Activated T-helper 17 cell treated with anti-CD3 and anti-CD28 coated beads, Interleukin-2, amount 50 U/mL, for 72 hours (primary cell): Measurements from ENCODE around the gene IL1B. TPM values are rescaled to one million over a fixed set of nuclear protein-coding genes. Genes with fewer than 3 reads are reported as not detected.

ENCODE experiments used
- ATAC-seq: fragments of 150-1000 bp; cut with Tn5 transposase; replicated peaks from 2 replicates; pipeline ENCODE4 v1.10.0; 2021; ENCODE audit warnings: mild to moderate bottlenecking, moderate library complexity
- H3K27ac Mint-ChIP-seq: one replicate; pipeline ENCODE4 v1.8.0; 2022; ENCODE audit warnings: mixed read lengths
- H3K27me3 Mint-ChIP-seq: one replicate; pipeline ENCODE4 v1.8.0; 2022; ENCODE audit warnings: mixed read lengths
- H3K36me3 Mint-ChIP-seq: one replicate; pipeline ENCODE4 v1.8.0; 2022; ENCODE audit warnings: low read depth, mild to moderate bottlenecking, mixed read lengths
- H3K4me1 Mint-ChIP-seq: one replicate; pipeline ENCODE4 v1.8.0; 2022; ENCODE audit warnings: mixed read lengths
- H3K4me3 Mint-ChIP-seq: one replicate; pipeline ENCODE4 v1.8.0; 2022; ENCODE audit warnings: mild to moderate bottlenecking, mixed read lengths
- H3K9me3 Mint-ChIP-seq: one replicate; pipeline ENCODE4 v1.8.0; 2022; ENCODE audit warnings: mixed read lengths
- total RNA-seq, 2 donors: library from RNA; stranded (reverse); gene quantifications; one replicate each; pipeline ENCODE4 v1.2.3, GENCODE V29; 2022

Gene IL1B
- total RNA-seq: under 1 TPM in 1 of 2 donors, not detected in 1; 0.40 TPM

DNA sequence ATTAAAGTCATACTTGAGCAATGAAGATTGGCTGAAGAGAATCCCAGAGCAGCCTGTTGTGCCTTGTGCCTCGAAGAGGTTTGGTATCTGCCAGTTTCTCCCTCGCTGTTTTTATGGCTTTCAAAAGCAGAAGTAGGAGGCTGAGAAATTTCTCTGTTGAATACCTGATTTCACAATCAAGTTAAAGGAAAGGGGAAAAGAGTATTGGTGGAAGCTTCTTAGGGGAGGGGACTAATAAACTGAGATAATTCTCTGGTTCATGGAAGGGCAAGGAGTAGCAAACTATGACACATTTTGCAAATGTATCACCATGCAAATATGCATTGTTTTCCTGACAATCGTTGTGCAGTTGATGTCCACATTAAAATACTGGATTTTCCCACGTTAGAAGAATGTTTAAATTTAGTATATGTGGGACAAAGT lies at the start of gene IL1B:
Gene IL1B, minus strand, starts transcription at position 85 of the 423 bp plus-strand sequence. CDS start 550 bp downstream, outside the sequence.
- Mint-ChIP-seq H3K27ac (no peak within 1 kb of the TSS), H3K4me1 (no peaks in the 10 kb centered on the region), H3K9me3 (no peaks in the 10 kb centered on the region), H3K27me3 (peaks cover 24% of the 10 kb centered on the region), H3K36me3 (no peaks in the 10 kb centered on the region), H3K4me3 (no peak within 1 kb of the TSS)
- ATAC-seq: no peak

DNA sequence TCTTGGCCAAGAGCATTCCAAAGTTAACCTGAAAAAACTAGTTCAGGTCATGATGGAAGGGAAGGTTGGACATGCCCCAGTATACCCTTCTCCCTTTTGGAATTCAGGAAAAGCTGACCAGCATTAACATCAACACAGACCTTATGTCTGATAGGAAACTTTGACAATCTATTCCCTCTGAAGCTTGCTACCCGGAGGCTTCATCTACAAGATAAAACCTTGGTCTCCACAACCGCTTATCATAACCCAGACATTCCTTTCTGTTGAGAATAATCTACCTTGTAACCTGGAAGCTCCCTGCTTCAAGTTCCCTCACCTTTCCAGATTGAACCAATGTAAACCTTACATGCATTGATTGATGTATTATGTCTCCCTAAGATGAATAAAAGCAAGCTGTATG lies 49.7 kb upstream of the IL1B start:
- Mint-ChIP-seq H3K4me3 (no peak overlapping the region), H3K27ac (no peak overlapping the region), H3K27me3 (no peaks in the 10 kb centered on the region), H3K36me3 (no peaks in the 10 kb centered on the region), H3K4me1 (peaks cover 11% of the 10 kb centered on the region), H3K9me3 (no peaks in the 10 kb centered on the region)
- no peak for ATAC-seq

DNA sequence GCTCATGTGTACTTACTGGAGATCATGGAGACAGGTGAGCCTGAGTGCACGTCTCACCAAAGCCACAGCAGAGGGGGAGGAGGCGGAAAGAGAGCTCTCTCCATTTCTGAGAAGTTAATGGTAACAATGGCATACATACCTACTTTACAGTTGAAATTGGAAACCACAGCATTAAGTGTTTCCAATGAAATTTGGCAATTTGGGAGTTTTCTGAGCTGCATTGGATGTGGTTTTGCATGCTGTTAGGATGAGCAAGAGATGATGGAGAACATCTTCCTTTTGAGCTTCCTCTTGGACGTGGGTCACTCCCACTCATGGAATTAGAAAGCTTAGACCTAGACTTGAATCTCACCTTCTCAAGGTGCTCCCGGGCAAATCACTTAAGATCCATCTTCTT lies 48.9 kb upstream of the IL1B start:
- H3K27ac Mint-ChIP-seq: peak overlapping the region; percentile 71
- peaks cover 19% of the 10 kb centered on the region for H3K4me1 Mint-ChIP-seq
- ATAC-seq: peak; percentile 39
- H3K4me3 Mint-ChIP-seq: peak overlapping the region; percentile 54
- no peaks in the 10 kb centered on the region for H3K9me3 Mint-ChIP-seq
- H3K36me3 Mint-ChIP-seq: no peaks in the 10 kb centered on the region
- no peaks in the 10 kb centered on the region for H3K27me3 Mint-ChIP-seq

DNA sequence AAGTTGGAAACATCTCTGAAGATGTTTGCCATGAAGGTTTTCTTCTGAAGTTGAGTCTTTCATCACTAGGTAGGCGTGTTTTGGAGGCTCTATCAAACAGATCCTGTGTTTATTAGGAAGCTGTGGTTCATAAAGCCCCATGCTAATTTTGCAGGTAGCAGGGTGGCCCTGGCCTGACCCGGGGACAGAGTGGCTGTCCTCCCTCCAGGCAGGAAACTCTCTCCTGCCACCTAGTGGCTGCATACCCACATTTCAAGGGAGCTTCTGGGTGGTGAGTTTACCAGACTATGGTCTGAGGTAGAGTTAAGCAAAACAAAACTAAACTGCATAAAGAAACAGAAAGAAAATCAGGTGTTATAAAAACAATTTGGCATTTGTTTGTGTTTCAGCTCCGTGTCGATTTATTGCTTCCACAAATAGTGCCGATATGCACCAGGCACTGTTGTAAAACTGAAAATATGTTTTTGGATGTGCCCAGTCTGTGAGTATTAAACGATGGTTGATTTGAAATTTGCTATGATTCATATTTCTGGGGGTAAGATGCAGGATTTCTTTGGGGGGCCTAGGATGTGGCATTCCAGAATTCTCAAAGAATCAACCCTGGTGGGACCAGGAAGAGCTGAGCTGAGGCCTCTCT lies 48.4 kb upstream of the IL1B start:
- H3K27me3 Mint-ChIP-seq: no peaks in the 10 kb centered on the region
- peak overlapping the region; percentile 54 for H3K4me3 Mint-ChIP-seq
- H3K9me3 Mint-ChIP-seq: no peaks in the 10 kb centered on the region
- ATAC-seq: peak; percentile 72
- peak overlapping the region; percentile 71 for H3K27ac Mint-ChIP-seq
- no peaks in the 10 kb centered on the region for H3K36me3 Mint-ChIP-seq
- peaks cover 24% of the 10 kb centered on the region for H3K4me1 Mint-ChIP-seq

DNA sequence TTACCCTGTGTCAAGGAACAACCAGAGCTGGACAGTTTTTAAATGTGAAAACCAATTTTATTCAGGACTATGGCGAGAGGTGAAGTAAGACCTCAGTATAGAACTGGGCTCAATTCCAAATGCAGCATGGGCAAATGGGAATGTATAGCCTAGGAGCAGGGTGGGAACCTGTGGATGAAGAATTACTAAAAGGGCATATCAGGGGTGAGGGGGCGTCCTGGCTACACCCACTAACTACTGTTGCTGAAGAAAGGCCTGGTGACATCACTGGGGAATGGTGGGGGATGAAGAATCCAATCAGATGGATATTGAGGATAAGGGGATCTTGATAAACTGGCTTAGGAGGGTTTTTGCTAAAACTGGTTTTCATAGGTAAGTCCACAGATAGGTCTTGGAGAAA lies 47.1 kb upstream of the IL1B start:
- Mint-ChIP-seq H3K4me1 (peaks cover 26% of the 10 kb centered on the region), H3K4me3 (no peak overlapping the region), H3K27me3 (no peaks in the 10 kb centered on the region), H3K9me3 (no peaks in the 10 kb centered on the region), H3K36me3 (no peaks in the 10 kb centered on the region), H3K27ac (no peak overlapping the region)
- ATAC-seq: no peak

DNA sequence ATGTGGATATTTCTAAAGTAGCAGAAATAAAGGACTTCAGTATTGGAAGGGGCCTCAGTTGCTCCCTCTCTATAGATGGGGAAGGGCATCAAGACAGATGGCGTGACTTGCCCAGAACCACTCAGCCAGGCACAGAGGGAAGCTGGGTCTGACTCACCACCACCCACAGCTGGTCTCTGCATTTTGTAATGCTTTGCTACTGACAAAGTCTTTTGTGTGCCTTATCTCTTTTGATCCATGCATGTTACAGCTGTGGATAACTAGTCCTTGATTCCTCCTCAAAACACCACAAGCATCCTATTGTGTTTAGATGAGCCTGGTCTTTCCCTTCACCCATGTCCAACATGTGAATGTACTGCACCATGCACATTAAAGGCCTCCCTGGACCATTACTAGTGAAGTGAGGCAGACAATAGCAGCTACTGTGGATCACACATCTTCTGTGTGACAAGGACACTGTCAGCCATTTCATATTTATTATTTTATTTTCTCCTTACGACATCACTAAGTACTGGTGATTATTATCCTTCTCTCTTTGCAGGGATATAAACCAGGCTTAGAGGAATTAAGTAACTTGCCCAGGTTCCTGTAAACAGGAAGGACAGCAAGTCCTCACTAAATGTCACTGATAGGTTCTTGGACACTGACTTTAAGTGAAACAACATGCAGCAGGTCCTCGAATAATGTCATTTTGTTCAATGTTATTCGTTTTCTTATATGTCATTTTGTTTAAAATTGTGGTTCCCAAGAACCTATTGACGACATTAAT lies 44.8 kb upstream of the IL1B start:
- peak overlapping the region; percentile 70 for H3K4me3 Mint-ChIP-seq
- no peaks in the 10 kb centered on the region for H3K36me3 Mint-ChIP-seq
- no peaks in the 10 kb centered on the region for H3K27me3 Mint-ChIP-seq
- H3K27ac Mint-ChIP-seq: peak overlapping the region; percentile 80
- peak; percentile 84 for ATAC-seq
- no peaks in the 10 kb centered on the region for H3K9me3 Mint-ChIP-seq
- peaks cover 26% of the 10 kb centered on the region for H3K4me1 Mint-ChIP-seq

DNA sequence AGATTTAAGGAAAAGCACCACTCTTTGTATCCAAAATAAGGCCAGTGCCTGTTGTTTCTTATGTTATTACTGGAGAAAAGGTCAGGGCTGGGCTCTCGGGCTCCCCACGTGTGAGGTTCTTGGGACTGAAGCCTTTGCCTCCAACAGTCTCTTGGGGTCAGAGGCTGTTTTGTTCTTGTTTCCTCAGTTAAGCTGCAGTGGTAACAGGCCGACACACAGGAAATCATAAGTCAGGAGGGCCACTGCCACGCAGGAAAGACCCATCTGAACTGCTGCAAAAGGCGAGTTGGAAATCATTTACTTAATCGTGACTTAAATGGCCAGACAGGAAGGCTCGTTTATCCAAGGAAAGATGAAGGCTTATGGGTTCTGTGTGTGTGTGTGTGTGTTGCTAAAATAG lies 44.1 kb upstream of the IL1B start:
- Mint-ChIP-seq H3K27ac (peak overlapping the region; percentile 80), H3K9me3 (no peaks in the 10 kb centered on the region), H3K27me3 (no peaks in the 10 kb centered on the region), H3K36me3 (no peaks in the 10 kb centered on the region), H3K4me1 (peaks cover 26% of the 10 kb centered on the region), H3K4me3 (peak overlapping the region; percentile 70)
- peak; percentile 20 for ATAC-seq

DNA sequence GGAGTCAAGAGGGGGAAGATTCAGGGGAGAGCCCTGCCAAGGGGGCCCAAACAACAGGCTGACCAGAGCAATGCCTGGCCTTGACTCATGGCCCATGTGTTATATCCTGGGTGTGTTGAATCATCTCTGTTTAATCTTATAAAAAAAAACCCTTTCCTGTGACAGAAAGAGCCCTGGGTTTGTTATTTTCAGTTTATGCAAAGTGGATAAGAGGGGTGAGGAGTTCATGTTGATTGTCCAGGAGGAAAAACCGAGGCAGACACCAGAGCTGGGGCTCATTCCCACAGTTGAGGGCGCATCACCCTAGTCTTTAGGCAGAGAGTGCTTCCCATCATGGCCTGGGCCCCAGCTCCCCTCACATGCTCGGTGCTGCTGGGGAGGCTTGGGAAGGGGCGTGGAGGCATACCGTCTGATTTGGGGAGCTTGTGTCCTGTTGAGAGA lies 43.5 kb upstream of the IL1B start:
- peak; percentile 75 for ATAC-seq
- H3K27me3 Mint-ChIP-seq: no peaks in the 10 kb centered on the region
- H3K4me1 Mint-ChIP-seq: peaks cover 24% of the 10 kb centered on the region
- H3K36me3 Mint-ChIP-seq: no peaks in the 10 kb centered on the region
- no peaks in the 10 kb centered on the region for H3K9me3 Mint-ChIP-seq
- H3K27ac Mint-ChIP-seq: peak overlapping the region; percentile 80
- H3K4me3 Mint-ChIP-seq: peak overlapping the region; percentile 70

DNA sequence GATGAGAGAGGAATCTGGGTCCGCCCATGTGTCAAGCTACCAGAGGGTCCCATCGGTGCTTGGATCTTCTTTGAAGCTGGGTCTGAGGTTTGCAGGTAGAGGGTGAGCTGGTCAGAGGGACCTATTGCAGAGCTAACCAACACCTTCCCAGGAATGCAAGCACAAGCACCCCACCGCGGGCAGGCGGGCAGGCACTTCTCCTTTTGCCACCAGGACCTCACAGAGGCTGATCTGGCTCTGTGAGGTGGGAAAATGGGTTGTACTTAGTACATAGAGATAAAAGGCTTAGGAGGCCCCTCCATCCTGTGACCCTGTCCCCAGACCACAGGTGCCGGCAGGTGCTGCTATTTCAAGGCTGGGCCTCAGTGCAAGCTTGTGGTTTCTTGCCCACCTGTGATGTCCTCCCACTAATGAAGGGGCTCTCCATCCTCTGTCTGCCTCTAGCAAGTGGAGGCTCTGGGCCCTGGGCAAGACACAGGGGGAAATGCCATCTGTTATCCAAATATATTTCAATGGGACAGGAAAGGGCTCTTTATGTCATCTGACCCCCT lies 43.0 kb upstream of the IL1B start:
- H3K27me3 Mint-ChIP-seq: no peaks in the 10 kb centered on the region
- peaks cover 18% of the 10 kb centered on the region for H3K4me1 Mint-ChIP-seq
- ATAC-seq: no peak
- H3K27ac Mint-ChIP-seq: peak overlapping the region; percentile 80
- H3K4me3 Mint-ChIP-seq: peak overlapping the region; percentile 70
- no peaks in the 10 kb centered on the region for H3K9me3 Mint-ChIP-seq
- no peaks in the 10 kb centered on the region for H3K36me3 Mint-ChIP-seq

DNA sequence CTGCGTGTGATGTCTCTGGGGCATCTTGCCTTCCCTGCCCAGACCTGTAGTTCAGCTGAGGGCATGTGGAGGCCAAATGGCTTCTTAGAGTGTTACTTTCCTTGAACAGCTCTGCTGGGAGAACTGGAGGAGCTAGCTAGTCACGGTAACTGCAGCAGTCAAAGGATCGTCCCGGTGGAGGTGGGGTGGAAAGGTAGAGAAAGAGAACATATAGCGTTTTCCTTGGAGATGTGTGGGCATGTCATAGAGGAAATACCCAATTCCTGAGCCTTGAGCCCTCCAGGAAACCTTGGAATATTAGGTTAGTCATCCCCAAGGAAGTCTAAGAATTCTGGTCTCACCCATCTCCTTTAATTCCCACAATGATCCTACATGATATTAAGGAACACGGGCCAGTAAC lies 40.8 kb upstream of the IL1B start:
- Mint-ChIP-seq H3K4me3 (no peak overlapping the region), H3K4me1 (peaks cover 17% of the 10 kb centered on the region), H3K27me3 (peaks cover 11% of the 10 kb centered on the region), H3K9me3 (no peaks in the 10 kb centered on the region), H3K36me3 (no peaks in the 10 kb centered on the region), H3K27ac (no peak overlapping the region)
- no peak for ATAC-seq

DNA sequence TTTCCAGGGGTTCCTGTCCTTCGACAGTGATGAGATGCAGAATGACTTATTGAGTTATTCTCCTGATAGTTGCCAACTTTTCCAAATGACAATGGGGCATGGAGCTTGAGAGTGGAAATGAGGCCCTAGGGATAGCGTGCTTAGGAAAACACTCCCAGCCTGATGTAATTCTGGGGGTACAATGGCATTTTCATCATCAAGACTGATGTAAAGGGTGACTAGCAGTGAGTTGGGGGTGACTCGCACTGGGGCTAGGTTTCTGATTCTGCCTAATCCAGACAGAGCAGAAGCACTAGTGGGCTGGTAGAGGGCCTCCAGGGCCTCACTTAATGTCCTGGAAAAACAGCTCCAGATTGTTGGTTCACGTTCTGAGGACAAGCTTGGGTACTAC lies 40.4 kb upstream of the IL1B start:
- H3K4me1 Mint-ChIP-seq: peaks cover 17% of the 10 kb centered on the region
- no peaks in the 10 kb centered on the region for H3K36me3 Mint-ChIP-seq
- H3K4me3 Mint-ChIP-seq: no peak overlapping the region
- no peaks in the 10 kb centered on the region for H3K9me3 Mint-ChIP-seq
- no peak for ATAC-seq
- H3K27ac Mint-ChIP-seq: no peak overlapping the region
- H3K27me3 Mint-ChIP-seq: peaks cover 16% of the 10 kb centered on the region

DNA sequence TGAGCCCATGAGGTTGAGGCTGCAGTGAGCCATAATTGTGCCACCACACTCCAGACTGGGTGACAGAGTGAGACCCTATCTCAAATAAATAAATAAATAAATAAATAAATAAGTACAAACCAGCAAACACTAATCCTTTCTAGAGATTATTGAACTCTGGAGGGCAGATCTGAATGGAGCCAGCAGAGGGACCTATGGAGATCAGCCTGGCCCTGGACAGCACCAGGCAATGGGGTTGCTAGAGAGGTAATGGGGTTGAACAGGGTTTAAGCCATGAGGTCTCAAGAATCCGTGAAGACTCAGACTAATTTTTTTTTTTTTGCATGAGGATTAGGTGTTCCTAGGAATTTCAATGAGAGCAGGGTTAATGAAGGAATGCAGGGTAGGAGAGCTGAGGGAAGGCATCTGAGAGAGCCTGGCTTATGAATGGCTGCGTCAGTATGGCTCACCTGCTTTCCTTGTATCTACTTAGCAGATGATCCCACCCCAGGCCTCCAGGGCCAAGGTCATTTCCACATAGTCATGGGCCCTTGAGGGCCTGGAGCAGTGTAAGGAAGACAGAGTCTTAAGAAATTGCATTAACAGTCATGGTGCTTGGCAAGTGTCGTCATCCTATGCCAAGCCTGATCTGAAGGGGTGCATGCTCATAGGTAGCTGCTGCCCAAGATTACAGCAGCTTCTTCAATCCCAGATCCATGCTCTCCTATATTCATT lies 39.8 kb upstream of the IL1B start:
- no peaks in the 10 kb centered on the region for H3K36me3 Mint-ChIP-seq

DNA sequence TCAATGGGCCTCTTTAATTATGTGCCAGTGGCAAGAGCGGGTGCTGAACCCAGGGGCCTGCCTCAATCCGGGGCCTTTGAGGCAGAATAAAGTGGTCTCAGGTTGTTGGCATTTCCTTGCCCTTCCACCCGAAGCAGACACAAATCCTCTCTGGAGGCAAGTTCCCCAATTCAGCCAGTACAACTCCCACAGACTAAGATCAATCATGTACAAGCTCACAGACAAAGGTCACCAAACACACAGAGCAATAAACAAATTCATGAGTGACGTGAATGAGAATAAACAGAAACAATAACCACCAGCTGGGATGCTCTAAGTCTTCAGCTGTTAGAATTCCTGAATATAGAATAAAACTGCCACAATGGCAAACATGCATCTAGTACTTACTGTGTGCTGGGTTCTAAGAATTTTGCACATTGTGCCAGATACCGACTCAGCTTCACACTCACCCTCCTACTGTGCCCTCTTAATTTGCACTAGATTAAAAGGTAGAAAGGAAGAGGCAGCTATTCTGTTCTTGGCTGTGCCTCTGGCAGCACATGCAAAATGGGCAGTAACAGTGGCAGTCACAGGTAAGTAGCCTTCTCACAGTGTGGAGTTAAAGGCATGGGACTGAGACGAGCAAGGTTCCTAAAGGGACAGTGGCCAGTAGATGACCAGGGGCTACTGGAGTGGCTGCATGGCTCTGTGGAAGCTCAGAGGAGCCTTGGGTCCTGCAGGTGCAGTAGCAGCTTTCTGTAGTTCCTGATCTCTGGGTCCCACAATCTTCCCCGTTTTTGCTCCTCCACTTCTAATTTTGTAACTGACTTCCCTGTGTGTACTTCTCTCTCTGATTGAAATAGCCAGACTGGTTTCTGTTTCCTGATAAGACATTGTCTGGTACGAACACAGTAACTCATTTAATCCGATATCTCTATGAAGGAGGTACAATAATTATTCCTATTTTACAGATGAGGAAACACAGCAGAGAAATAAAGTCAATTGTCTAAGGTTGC lies 34.6 kb upstream of the IL1B start:
- no peak overlapping the region for H3K4me3 Mint-ChIP-seq
- H3K36me3 Mint-ChIP-seq: no peaks in the 10 kb centered on the region
- H3K27ac Mint-ChIP-seq: no peak overlapping the region
- peaks cover 42% of the 10 kb centered on the region for H3K27me3 Mint-ChIP-seq
- no peaks in the 10 kb centered on the region for H3K9me3 Mint-ChIP-seq
- ATAC-seq: no peak
- no peaks in the 10 kb centered on the region for H3K4me1 Mint-ChIP-seq

More for the DNA sequence above, 39.8 kb upstream of the IL1B start:
- no peak overlapping the region for H3K4me3 Mint-ChIP-seq
- peaks cover 16% of the 10 kb centered on the region for H3K4me1 Mint-ChIP-seq
- H3K27ac Mint-ChIP-seq: no peak overlapping the region
- H3K27me3 Mint-ChIP-seq: peaks cover 21% of the 10 kb centered on the region
- ATAC-seq: no peak
- no peaks in the 10 kb centered on the region for H3K9me3 Mint-ChIP-seq
